ENCODE data around the gene TLNRD1.

The TLNRD1 gene

GRCh38 chr15:80974914-80975313 is 25.8 kb upstream of the TLNRD1 start:
- Mint-ChIP-seq H3K4me1 (peaks cover 19% of the 10 kb centered on the region), H3K9me3 (no peaks in the 10 kb centered on the region), H3K27ac (peak overlapping the region; percentile 41), H3K4me3 (no peak overlapping the region), H3K27me3 (ENCODE audit: low read depth, poor library complexity) (peaks cover 2% of the 10 kb centered on the region), H3K36me3 (ENCODE audit: low read depth) (peaks cover 32% of the 10 kb centered on the region)
- TF ChIP-seq CTCF (IDR thresholded peaks at IDR 0.05) = no peak
- no peak for DNase-seq

GRCh38 chr15:80976851-80977250 is 23.9 kb upstream of the TLNRD1 start:
- no peaks in the 10 kb centered on the region for H3K9me3 Mint-ChIP-seq
- peaks cover 2% of the 10 kb centered on the region for H3K27me3 Mint-ChIP-seq (ENCODE audit: low read depth, poor library complexity)
- peaks cover 39% of the 10 kb centered on the region for H3K36me3 Mint-ChIP-seq (ENCODE audit: low read depth)
- H3K4me3 Mint-ChIP-seq = no peak overlapping the region
- H3K4me1 Mint-ChIP-seq = peaks cover 19% of the 10 kb centered on the region
- DNase-seq = no peak
- no peak for TF ChIP-seq CTCF (IDR thresholded peaks at IDR 0.05)
- no peak overlapping the region for H3K27ac Mint-ChIP-seq

GRCh38 chr15:80977627-80978036 is 23.1 kb upstream of the TLNRD1 start:
- Mint-ChIP-seq H3K27me3 (ENCODE audit: low read depth, poor library complexity) (peaks cover 2% of the 10 kb centered on the region), H3K9me3 (no peaks in the 10 kb centered on the region), H3K27ac (peak overlapping the region; percentile 89), H3K36me3 (ENCODE audit: low read depth) (peaks cover 41% of the 10 kb centered on the region), H3K4me3 (no peak overlapping the region), H3K4me1 (peaks cover 19% of the 10 kb centered on the region)
- DNase-seq = peak; percentile 70
- peak; percentile 72 for TF ChIP-seq CTCF (IDR thresholded peaks at IDR 0.05)

- Mint-ChIP-seq H3K36me3 (ENCODE audit: low read depth) (peaks cover 47% of the 10 kb centered on the region), H3K4me3 (no peak overlapping the region), H3K9me3 (no peaks in the 10 kb centered on the region), H3K4me1 (peaks cover 19% of the 10 kb centered on the region), H3K27me3 (ENCODE audit: low read depth, poor library complexity) (peaks cover 2% of the 10 kb centered on the region), H3K27ac (peak overlapping the region; percentile 91)
- no peak for DNase-seq
- no peak for TF ChIP-seq CTCF (IDR thresholded peaks at IDR 0.05)
Observed at GRCh38 chr15:80978685-80979329, 21.9 kb upstream of the TLNRD1 start.

- H3K27ac Mint-ChIP-seq = peak overlapping the region; percentile 91
- peaks cover 18% of the 10 kb centered on the region for H3K4me1 Mint-ChIP-seq
- H3K4me3 Mint-ChIP-seq = no peak overlapping the region
- DNase-seq = no peak
- peaks cover 48% of the 10 kb centered on the region for H3K36me3 Mint-ChIP-seq (ENCODE audit: low read depth)
- H3K27me3 Mint-ChIP-seq (ENCODE audit: low read depth, poor library complexity) = peaks cover 2% of the 10 kb centered on the region
- no peaks in the 10 kb centered on the region for H3K9me3 Mint-ChIP-seq
- no peak for TF ChIP-seq CTCF (IDR thresholded peaks at IDR 0.05)
Observed at GRCh38 chr15:80979538-80980200, 21.1 kb upstream of the TLNRD1 start.

- no peaks in the 10 kb centered on the region for H3K9me3 Mint-ChIP-seq
- H3K4me3 Mint-ChIP-seq = no peak overlapping the region
- H3K36me3 Mint-ChIP-seq (ENCODE audit: low read depth) = peaks cover 52% of the 10 kb centered on the region
- H3K27me3 Mint-ChIP-seq (ENCODE audit: low read depth, poor library complexity) = peaks cover 2% of the 10 kb centered on the region
- TF ChIP-seq CTCF (IDR thresholded peaks at IDR 0.05) = no peak
- H3K4me1 Mint-ChIP-seq = peaks cover 34% of the 10 kb centered on the region
- DNase-seq = no peak
- no peak overlapping the region for H3K27ac Mint-ChIP-seq
Observed at GRCh38 chr15:80982205-80982604, 18.5 kb upstream of the TLNRD1 start.
